Measurements from ENCODE around the gene DAPK2.
A peak's percentile ranks its signal among the peaks of the same experiment; 100 is the strongest.

DAPK2 gene

DNA sequence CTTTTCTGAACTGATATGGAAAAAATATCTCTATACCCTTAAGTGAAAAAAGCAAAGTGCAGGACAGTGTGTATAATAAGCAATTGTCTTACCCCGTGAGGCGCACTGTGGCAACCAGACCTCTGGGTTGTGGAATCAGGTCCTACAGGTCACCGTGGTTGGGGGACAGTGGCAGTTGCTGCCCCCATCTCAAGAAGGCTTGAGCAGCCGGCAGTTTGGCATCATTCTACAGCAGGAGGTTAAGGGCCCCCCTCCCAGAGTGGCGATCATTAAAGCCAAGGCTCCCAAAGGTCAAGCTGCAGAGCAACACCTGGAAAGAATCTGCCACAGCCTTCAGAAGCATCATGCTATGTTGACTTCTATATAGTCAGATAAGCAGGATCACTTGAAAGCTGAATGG, 156.5 kb downstream of the DAPK2 start:
- no peak for DNase-seq

DNA sequence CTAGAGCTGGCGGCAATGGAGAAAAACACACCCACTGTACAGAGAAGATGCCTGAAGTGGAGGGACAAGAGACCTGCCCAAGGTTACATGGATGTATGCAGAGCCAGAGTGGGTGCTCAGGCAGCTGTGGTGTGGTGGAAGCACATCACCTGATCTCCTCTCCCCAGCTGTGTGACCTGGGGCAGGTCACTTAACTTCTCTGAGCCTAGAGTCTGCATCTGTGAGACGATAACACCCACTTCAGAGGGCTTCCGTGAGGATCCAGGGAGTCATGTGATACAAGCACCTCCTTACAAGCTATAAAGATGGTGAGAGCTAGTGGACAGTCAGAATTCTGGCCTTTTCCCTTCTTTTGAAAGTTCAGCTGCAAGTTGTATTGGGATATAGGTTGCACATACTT, 157.5 kb downstream of the DAPK2 start:
- no peak for DNase-seq

GRCh38 chr15:63888146-63888545, 158.1 kb downstream of the DAPK2 start:
- DNase-seq = no peak

- no peak for DNase-seq
Observed at GRCh38 chr15:63887630-63888029, 158.7 kb downstream of the DAPK2 start.

DNA sequence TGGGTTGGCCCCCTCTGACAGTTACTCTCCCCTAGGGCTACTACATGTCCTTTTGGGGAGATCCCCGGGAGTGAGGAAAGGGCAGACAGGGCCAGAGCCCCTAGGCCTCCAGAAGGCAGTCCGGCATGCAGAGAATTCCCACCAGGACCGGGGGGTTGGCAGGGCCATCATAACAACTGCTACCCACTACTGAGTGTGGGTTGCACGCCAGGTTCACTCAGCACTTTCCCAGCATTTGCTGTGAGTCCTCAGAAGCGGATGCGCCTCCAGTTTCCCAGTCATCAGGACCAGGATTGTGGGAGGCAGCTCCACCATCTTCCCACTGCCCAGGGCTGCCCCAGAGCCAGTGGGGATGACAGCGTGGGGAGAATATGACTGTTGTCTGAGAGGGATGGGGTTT, 161.3 kb downstream of the DAPK2 start:
- no peak for DNase-seq

GRCh38 chr15:63881431-63881830, 164.9 kb downstream of the DAPK2 start:
- no peak for DNase-seq

- DNase-seq = no peak
Observed at GRCh38 chr15:63880744-63881143, 165.5 kb downstream of the DAPK2 start.

DNA sequence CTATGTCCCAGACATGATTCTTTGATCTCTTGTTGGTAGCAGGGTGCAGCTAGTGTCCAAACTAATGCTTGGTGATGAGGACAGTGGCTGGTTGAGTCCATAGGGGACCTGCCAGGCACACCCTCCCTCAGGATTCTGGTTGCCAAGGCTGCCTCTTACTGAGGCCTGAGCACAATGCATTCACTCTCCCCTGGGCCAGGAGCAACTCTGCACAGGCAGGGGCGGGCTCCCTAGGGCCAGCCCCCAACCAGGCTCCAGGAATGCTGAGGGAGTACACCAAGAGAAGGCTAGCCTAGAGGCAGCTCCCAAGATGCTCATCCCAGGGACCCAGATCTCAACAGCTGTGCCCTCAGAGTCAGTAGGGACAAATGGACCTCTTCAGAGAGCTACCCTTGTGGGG, 166.3 kb downstream of the DAPK2 start:
- DNase-seq = no peak

- DNase-seq = no peak
Observed at GRCh38 chr15:63879211-63879610, 167.1 kb downstream of the DAPK2 start.

GRCh38 chr15:63877713-63878271, 168.5 kb downstream of the DAPK2 start:
- DNase-seq = no peak

DNA sequence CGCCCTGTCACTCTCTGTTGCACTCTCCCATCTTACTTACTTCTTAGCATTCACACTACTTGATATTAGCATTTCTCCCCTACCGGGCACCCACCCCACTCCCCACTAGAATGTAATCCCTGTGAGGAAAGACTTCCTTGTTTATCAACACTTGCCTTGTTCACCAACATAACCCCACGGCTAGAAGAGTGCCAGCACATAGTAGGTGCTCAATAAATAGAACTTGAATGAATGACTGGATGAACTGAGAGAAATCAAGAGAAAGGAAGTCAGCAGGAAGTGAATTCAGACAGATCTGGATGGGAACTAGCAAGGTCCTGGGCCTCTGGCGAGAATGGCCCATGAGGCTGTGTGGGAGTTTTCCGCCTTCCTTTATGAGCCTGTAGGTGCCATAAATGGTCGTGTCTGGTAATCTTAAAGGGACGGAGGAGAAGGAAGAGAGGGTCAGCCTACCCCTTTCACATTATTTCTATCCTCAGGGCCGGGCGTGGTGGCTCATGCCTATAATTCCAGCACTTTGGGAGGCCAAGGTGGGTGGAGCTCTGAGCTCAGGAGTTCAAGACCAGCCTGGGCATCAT, 170.1 kb downstream of the DAPK2 start:
- DNase-seq = no peak

GRCh38 chr15:63874616-63875015, 171.7 kb downstream of the DAPK2 start:
- DNase-seq = no peak

- no peak for DNase-seq
Observed at GRCh38 chr15:63872759-63873510, 173.3 kb downstream of the DAPK2 start.

GRCh38 chr15:63870487-63871209, 175.6 kb downstream of the DAPK2 start:
- no peak for DNase-seq

DNA sequence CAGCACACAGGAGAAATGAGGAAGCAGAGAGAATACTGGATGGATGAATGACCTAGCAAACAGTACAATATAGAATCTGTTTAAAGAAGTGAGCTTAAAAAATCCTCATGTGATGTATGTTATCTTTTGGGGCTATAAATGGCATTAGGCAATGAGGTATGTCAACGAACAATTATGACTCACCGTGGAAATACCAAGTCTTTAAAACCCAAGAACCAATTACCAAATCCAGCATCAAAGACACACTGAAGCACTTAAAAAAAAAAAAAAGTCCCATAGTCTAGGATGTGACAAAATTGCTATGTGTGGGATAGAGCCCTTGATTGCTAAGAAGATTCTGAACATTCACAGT, 176.3 kb downstream of the DAPK2 start:
- DNase-seq = peak; percentile 11

GRCh38 chr15:63869371-63870042, 176.8 kb downstream of the DAPK2 start:
- DNase-seq = no peak

DNA sequence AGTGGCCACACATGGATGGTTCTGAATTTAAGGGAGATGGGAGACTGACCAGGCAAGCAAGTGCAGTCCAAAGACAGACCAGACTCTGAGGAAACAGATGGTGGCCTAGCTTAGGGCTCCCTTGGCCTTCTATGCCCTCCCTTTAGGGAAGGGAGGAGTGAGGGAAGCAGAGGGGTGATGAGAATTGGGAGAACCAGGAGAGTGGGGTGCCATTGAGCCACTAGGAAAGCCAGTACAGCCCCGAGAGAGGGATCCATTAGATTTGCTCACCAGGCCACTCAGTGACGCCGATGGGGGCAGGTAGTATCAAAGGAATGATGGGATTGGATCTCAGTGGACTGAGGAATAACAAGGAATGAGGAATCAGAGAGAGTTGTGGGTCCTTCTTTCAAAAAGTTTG, 182.1 kb downstream of the DAPK2 start:
- no peak for DNase-seq

GRCh38 chr15:63861946-63862517, 184.3 kb downstream of the DAPK2 start:
- no peak for DNase-seq

- no peak for DNase-seq
Observed at GRCh38 chr15:63860555-63860954, 185.7 kb downstream of the DAPK2 start.

DNA sequence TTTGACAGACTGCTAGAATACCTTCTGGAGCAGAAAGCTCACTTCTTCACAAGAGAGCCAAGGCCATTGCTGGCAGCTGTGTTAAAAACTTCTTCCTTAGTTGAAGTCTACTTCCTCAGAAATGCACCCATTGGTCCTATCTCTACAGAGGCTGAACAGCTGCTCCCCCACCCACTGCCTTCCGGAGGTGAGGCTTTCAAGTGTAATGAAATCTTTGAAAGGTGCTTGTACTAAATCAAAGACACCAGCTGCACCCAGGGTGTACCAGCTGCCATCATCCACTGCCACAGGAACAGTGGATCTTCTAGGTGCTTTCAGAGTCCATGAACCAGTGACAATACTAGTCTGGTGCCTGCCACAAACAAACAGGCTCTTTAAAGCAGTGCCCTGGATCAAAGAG, 186.1 kb downstream of the DAPK2 start:
- peak; percentile 8 for DNase-seq

GRCh38 chr15:63858881-63859280, 187.4 kb downstream of the DAPK2 start:
- no peak for DNase-seq

DNA sequence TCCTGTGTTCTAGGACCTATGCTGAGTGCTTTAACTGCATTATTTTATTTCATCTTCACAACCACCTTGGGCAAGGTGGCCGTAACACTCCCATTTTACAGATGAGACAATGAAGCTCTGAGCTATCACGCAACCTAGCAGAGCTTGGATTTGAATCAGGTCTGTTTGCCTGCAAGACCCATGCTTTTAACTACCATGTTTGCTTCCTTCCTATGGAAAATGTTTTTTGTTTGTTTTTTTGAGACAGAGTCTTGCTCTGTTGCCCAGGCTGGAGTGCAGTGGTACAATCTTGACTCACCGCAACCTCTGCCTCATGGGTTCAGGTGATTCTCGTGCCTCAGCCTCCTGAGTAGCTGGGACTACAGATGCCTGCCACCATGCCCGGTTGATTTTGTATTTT, 187.8 kb downstream of the DAPK2 start:
- DNase-seq = no peak

- DNase-seq = no peak
Observed at GRCh38 chr15:63857461-63857856, 188.8 kb downstream of the DAPK2 start.
